Stimulated activated naive CD8-positive, alpha-beta T cell treated with anti-CD3 and anti-CD28 coated beads, Interleukin-15, amount 100 ng/mL, for 72 hours (primary cell): ENCODE results near the gene GASK1A.

Experiments
- ATAC-seq: fragments of 150-1000 bp; cut with Tn5 transposase; 2 replicates; pipeline ENCODE4 v1.10.0; 2021; ENCODE audit warnings: mild to moderate bottlenecking, moderate library complexity
- DNase-seq, 2 donors: peaks; one replicate each; pipeline ENCODE4 v3.0.0; 2021 to 2022
- H3K27ac Mint-ChIP-seq, 2 donors: one replicate each; pipeline ENCODE4 v1.8.0; 2022; ENCODE audit warnings: mild to moderate bottlenecking in 2 of 2, mixed read lengths in 2 of 2, moderate library complexity in 2 of 2
- H3K27me3 Mint-ChIP-seq: one replicate; pipeline ENCODE4 v1.8.0; 2022; ENCODE audit warnings: mixed read lengths
- H3K4me1 Mint-ChIP-seq: one replicate; pipeline ENCODE4 v1.8.0; 2022; ENCODE audit warnings: mild to moderate bottlenecking, mixed read lengths
- H3K4me3 Mint-ChIP-seq, 2 donors: one replicate each; pipeline ENCODE4 v1.8.0; 2022; ENCODE audit warnings: mild to moderate bottlenecking in 2 of 2, mixed read lengths in 2 of 2, moderate library complexity in 1 of 2
- H3K9me3 Mint-ChIP-seq, 2 donors: one replicate each; pipeline ENCODE4 v1.8.0; 2022; ENCODE audit warnings: mixed read lengths in 2 of 2

GASK1A gene

DNA sequence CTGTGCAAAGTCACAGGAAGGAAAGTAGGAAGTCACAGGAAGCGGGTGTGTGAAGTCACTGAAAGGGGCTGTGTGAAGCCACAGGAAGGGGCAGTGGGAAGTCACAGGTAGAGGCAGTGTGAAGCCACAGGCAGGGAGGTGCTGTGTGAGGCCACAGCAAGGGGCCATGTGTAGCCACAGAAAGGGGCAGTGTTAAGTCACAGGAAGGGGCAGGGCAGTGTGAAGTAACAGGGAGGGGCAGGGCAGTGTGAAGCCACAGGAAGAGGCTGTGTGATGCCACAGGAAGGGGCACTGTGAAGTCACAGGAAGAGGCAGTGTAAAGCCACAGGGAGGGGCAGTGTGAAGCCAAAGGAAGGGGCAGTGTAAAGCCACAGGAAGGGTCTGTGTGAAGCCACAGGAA lies 36.5 kb downstream of the GASK1A start:
- Mint-ChIP-seq H3K27me3 (no peaks in the 10 kb centered on the region), H3K27ac (no peak overlapping the region), H3K9me3 (peaks cover 0 to 9% of the 10 kb centered on the region in 2 donors), H3K4me1 (peaks cover 20% of the 10 kb centered on the region), H3K4me3 (no peak overlapping the region)
- DNase-seq (peak in 1 of 2 donors; percentile 25), ATAC-seq (peak; percentile 60)

DNA sequence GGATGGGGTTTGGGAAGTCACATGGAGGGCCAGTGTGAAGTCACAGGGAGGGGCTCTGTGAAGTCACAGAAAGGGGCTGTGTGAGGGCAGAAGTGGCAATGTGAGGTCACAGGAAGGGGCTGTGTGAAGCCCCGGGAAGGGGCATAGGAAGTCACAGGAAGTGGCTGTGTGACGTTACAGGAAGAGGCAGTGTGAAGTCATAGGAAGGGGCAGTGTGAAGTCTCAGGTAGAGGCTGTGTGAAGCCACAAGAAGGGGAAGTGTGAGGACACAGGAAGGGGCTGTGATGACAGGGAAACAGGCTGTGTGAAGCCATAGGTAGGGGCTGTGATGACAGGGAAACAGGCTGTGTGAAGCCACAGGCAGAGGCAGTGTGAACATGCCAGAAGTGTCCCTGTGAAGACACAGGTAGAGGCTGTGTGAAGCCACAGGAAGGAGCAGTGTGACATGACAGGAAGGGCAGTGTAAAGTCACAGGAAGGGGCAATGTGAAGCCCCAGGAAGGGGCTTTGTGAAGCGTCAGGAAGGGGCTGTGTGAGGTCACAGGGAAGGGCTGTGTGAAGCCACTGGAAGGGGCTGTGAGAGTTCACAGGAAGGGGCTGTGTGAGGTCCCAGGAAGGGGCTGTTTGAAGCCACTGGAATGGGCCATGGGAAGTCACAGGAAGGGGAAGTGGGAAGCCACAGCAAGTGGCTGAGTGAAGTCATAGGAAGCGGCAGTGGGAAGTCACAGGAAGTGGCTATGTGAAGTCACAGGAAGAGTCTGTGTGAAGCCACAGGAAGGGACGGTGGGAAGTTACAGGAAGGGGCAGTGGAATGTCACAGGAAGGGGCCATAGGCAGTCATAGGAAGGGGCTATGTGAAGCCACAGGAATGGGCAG lies 37.1 kb downstream of the GASK1A start:
- Mint-ChIP-seq H3K9me3 (peaks cover 1 to 7% of the 10 kb centered on the region in 2 donors), H3K4me3 (no peak overlapping the region), H3K27ac (no peak overlapping the region), H3K27me3 (no peaks in the 10 kb centered on the region), H3K4me1 (peaks cover 27% of the 10 kb centered on the region)
- DNase-seq, result no peak
- peak; percentile 31 for ATAC-seq

DNA sequence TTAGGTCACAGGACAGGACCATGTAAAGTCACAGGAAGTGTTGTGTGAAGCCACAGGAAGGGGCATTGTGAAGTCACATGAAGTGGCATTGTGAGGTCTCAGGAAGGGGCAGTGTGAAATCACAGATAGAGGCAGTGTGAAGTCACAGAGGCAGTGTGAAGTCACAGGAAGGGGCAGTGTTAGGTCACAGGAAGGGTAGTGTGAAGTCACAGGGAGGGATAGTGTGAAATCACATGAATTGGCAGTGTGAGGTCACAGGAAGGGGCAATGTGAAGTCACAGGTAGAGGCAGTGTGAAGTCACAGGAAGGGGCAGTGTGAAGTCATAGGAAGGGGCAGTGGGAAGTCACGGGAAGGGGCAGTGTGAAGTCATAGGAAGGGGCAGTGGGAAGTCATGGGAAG lies 37.9 kb downstream of the GASK1A start:
- ATAC-seq, result no peak
- no peak for DNase-seq
- Mint-ChIP-seq H3K9me3 (peaks cover 7 to 8% of the 10 kb centered on the region in 2 donors), H3K4me3 (no peak overlapping the region), H3K27me3 (no peaks in the 10 kb centered on the region), H3K4me1 (peaks cover 35% of the 10 kb centered on the region), H3K27ac (no peak overlapping the region)

DNA sequence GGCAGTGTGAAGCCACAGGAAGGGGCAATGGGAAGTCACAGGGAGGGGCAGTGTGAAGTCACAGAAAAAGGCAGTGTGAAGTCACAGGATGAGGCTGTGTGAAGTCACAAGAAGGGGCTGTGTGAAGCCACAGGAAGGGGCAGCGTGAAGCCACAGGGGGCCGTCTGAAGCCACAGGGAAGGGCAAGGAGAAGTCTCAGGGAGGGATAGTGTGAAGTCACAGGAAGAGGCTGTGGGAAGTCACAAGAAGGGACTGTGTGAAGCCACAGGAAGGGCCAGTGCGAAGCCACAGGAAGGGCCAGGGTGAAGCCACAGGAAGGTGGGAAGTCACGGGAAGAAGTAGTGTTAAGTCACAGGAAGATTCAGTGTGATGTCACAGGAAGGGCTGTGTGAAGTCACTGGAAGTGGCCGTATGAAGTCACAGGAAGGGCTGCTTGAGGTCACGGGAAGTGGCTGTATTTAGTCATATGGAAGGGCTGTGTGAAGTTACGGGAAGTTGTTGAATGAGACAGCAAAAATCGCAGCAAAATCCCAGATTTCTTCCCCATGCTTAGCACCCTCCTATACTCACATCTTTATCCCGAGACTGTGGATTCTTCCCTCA lies 38.6 kb downstream of the GASK1A start:
- Mint-ChIP-seq H3K27me3 (no peaks in the 10 kb centered on the region), H3K4me3 (no peak overlapping the region), H3K4me1 (peaks cover 36% of the 10 kb centered on the region), H3K9me3 (peaks cover 7 to 8% of the 10 kb centered on the region in 2 donors), H3K27ac (no peak overlapping the region)
- ATAC-seq, result no peak
- no peak for DNase-seq

DNA sequence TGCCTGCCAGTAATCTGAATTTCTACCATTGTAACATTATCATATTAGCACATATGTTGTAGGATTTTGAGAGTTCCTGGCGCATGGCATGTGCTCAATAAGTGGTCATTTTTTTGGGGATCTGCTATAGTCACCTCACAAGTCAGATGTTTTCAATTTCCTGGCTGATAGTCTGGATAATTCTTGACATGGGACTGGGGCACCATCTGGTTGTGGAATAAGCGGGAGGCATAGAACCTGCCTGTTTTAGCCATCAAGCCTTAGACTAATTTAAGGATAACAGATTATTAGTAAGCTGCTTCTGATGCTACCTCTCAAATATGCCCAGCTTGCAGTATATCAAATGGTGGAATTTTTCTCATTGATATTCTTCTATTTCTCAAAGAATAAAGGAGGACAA lies 39.1 kb downstream of the GASK1A start:
- Mint-ChIP-seq H3K4me1 (peaks cover 41% of the 10 kb centered on the region), H3K4me3 (no peak overlapping the region), H3K27ac (no peak overlapping the region), H3K9me3 (peaks cover 7 to 8% of the 10 kb centered on the region in 2 donors), H3K27me3 (no peaks in the 10 kb centered on the region)
- ATAC-seq (no peak), DNase-seq (no peak)

DNA sequence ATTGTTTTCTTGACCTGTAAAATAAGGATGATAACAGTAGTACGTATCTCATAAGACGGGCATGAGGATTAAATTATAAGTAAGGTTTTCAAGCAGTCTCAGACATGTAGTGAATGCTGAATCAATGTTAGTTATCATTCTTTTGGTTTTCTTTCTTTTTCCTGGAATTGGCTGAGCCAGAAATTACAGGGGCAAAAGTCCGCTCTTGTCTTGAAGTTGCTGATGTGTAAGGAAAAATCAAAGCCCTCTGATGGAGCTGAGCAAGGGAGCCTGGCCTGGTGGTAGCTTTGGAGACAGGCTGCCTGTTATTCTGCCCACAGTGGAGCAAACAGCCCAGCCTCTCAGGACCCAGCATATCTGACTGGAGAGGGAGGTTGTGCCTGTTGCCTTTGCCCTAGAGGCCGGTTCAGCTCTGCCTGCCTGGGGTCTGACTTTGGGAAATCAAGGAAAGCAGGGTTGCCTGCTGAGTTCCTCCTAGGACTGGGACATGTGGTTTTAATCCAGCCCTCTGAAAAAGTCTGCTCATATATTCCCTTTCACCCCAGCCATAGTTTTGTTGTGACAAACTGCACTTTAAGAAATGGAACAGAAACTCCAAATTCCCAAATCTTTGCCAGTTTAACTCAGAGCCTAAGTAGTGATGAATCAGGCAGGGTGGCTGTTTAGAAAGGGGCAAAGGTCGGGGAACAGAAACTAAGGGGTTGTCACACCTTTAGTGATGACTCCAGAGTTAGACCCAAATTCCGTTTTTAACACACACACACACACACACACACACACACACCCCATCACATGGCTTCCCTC lies 40.1 kb downstream of the GASK1A start:
- ATAC-seq, result no peak
- DNase-seq, result no peak
- Mint-ChIP-seq H3K9me3 (peaks cover 7 to 8% of the 10 kb centered on the region in 2 donors), H3K27me3 (no peaks in the 10 kb centered on the region), H3K4me1 (peaks cover 51% of the 10 kb centered on the region), H3K4me3 (no peak overlapping the region), H3K27ac (peak overlapping the region in 1 of 2 donors; percentile 12)

DNA sequence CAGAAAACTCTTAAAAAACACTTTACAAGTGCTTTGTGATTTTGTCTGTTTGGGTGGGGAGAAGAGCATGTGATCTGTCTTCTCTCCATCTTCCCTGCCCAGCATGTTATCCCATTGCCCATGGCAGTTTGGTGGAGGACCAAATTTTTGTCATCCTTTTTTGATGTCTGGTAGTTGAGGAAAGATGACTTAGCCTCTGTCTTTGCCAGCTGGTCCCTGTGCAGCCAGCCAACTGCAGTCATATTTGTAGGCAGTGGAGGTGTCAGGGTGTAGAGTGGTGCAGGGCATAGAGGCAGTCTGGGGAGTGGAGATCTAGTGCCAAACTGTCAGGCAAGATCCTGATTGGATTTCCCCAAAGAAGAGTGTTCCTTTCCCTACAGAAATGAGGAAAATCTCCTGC lies 40.7 kb downstream of the GASK1A start:
- Mint-ChIP-seq H3K27me3 (no peaks in the 10 kb centered on the region), H3K4me3 (no peak overlapping the region), H3K4me1 (peaks cover 57% of the 10 kb centered on the region), H3K27ac (no peak overlapping the region), H3K9me3 (peaks cover 7 to 8% of the 10 kb centered on the region in 2 donors)
- ATAC-seq (no peak), DNase-seq (no peak)

DNA sequence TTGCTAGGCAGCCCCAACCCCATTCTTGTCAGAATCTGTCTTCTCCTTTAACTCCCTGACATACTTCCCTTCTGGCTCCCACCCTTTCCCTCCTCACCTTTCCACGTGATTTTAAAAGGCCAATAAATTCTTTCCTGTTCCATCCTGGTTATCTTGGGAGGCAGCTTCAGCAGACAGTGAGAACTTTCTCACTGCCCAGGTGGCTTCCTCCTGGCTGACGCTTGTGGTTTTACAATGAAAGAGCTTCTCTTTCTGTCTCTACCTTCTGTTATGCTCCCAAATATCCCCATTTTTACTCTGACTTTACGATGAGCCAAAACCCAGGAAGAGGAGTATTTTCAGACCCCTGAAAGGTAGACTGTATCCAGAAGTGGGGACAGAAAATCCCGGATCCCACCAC lies 42.1 kb downstream of the GASK1A start:
- H3K4me3 Mint-ChIP-seq, result no peak overlapping the region
- H3K9me3 Mint-ChIP-seq, result peaks cover 7 to 8% of the 10 kb centered on the region in 2 donors
- no peak overlapping the region for H3K27ac Mint-ChIP-seq
- H3K4me1 Mint-ChIP-seq, result peaks cover 62% of the 10 kb centered on the region
- no peak for ATAC-seq
- H3K27me3 Mint-ChIP-seq, result no peaks in the 10 kb centered on the region
- no peak for DNase-seq

DNA sequence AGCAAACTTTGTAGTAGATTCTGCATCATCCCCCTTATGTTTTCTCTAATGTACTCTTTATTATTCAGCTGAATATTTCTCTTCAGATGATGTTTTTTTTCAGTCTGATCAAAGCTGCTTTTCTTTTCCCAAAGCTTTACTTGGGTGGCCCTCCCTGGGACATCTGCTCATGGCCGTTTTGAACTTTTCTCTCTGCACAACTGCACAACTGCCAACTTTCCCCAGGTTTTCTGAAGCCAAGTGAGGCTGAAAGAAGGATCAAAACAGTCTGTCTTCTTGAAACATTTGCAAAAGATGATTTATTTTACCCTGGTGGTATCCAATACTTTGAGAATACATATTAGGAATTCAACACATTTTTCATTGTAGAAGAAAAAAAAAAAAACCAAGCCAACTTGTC lies 43.0 kb downstream of the GASK1A start:
- H3K4me1 Mint-ChIP-seq, result peaks cover 62% of the 10 kb centered on the region
- H3K27me3 Mint-ChIP-seq, result no peaks in the 10 kb centered on the region
- no peak overlapping the region for H3K4me3 Mint-ChIP-seq
- no peak overlapping the region for H3K27ac Mint-ChIP-seq
- DNase-seq (no peak), ATAC-seq (no peak)
- peaks cover 7 to 8% of the 10 kb centered on the region in 2 donors for H3K9me3 Mint-ChIP-seq

DNA sequence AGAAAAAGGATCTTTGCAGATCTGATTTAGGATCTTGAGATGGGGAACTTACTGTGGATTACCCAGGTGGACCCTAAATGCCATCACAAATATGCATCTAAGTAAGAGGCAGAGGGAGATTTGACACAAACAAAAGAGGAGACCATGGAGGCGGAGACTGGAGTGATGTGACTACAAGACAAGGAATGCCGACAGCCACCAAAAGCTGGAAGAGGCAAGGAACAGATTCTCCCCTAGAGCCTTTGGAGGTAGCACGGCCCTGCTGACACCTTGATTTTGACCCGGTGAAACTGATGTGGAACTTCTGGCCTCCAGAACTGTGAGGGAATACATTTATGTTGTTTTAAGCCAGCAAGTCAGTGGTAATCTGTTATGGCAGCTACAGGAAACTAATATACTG lies 44.0 kb downstream of the GASK1A start:
- Mint-ChIP-seq H3K9me3 (peaks cover 7 to 8% of the 10 kb centered on the region in 2 donors), H3K4me1 (peaks cover 62% of the 10 kb centered on the region), H3K27me3 (no peaks in the 10 kb centered on the region), H3K27ac (no peak overlapping the region), H3K4me3 (peak overlapping the region in 1 of 2 donors; percentile 61)
- no peak for DNase-seq
- no peak for ATAC-seq

DNA sequence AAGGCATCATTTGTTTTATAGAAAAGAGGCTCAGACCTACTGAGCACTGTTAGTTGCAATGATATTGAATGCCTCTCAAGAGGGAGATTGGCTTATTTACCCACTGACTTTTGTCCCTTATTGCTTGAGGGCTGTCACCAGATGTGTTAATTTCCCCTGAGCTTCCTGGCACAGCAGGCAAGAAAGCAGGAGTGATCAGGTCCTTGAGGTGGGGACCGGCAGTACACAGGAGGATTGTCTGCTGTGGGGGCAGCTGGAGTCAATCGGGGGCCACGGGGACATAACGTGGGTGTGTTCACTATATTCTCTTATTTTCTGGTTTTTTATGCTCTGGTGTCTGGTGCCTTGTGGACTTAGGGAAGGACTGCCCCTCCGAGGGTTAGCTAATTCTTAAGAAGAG lies 44.6 kb downstream of the GASK1A start:
- H3K27ac Mint-ChIP-seq, result peak overlapping the region; percentile 49 to 75
- peak overlapping the region; percentile 61 to 62 for H3K4me3 Mint-ChIP-seq
- ATAC-seq (peak; percentile 35), DNase-seq (no peak)
- H3K9me3 Mint-ChIP-seq, result peaks cover 7 to 8% of the 10 kb centered on the region in 2 donors
- H3K27me3 Mint-ChIP-seq, result no peaks in the 10 kb centered on the region
- H3K4me1 Mint-ChIP-seq, result peaks cover 65% of the 10 kb centered on the region

DNA sequence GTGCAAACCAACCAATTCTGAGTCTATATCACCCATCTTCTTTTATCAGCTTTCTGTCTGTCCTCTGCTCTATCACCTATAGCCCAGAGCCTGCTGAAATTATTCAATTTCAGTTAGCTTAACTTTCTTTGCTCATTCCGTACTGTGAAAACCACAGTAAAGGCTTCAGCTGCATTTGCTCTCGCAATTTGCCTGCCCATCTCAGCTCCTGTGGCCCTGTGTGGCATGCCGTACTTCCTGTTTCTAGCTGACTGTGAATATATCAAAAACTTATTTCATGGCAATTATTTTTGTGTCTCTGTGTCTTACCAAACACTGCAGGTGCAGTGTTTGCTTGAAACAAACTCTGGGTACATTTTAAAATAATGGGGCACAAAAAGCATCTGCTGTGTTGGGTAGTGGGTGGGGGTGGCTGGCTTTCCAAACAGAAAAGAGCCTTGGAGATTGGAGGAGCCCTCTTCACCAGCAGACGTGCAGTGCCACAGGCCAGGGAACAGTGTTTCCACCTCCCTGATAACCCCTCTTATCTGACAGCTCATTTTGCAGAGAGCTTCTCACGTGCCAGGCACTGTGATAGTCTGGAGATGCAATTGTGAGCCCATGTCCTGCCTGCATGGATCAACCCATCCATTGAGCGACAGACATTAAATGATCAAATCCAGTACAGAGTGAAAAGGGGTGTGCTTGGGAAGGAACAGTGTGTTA lies 45.2 kb downstream of the GASK1A start:
- Mint-ChIP-seq H3K27ac (peak overlapping the region; percentile 30 to 63), H3K4me3 (peak overlapping the region; percentile 61 to 62), H3K27me3 (no peaks in the 10 kb centered on the region), H3K4me1 (peaks cover 61% of the 10 kb centered on the region), H3K9me3 (peaks cover 7 to 8% of the 10 kb centered on the region in 2 donors)
- DNase-seq (peak; percentile 26 to 56), ATAC-seq (peak; percentile 94)

DNA sequence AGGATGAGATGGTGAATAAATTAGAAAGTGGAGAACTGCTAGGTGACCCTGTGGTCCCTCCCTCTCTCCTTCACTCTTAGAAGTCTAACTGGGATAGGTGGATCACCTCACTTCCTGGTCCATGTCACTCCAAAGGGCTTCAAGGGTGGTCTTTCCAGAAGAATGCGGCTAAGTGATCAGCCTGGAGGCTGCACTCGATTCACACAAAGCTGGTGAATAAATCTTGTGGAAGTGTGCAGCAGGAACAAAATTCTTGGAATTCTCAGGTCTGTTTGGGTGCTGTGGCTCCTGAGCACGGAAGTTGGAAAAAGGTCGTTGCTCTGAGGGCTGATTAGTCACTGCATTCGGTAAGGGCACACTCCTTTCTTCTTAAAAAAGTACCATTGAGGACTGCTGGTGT lies 46.3 kb downstream of the GASK1A start:
- ATAC-seq (no peak), DNase-seq (no peak)
- Mint-ChIP-seq H3K27ac (no peak overlapping the region), H3K4me1 (peaks cover 54% of the 10 kb centered on the region), H3K9me3 (peaks cover 0 to 8% of the 10 kb centered on the region in 2 donors), H3K27me3 (no peaks in the 10 kb centered on the region), H3K4me3 (no peak overlapping the region)

DNA sequence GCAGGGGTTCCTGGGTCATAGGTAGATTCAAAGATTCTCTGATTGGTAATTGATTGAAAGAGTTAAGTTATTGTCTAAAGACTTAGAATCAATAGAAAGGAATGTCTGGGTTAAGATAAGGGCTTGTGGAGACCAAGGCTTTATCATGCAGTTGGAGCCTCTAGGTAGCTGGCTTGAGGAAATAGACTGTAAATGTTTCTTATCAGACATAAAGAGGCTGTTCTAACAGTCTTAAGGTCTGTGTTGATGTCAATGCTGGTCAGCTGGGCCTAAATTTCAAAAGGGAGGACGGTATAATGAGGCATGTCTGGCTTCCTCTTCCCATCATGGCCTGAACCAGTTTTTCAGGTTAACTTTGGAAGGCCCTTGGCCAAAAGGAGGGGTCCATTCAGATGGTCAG lies 48.9 kb downstream of the GASK1A start:
- Mint-ChIP-seq H3K27me3 (no peaks in the 10 kb centered on the region), H3K4me1 (peaks cover 34% of the 10 kb centered on the region), H3K9me3 (no peaks in the 10 kb centered on the region), H3K27ac (no peak overlapping the region), H3K4me3 (no peak overlapping the region)
- ATAC-seq (no peak), DNase-seq (no peak)
